ENCODE measurements around the gene NGB.

The NGB gene

GRCh38 chr14:77238996-77239395 lies 32.0 kb downstream of the NGB start:
- no peak for DNase-seq (ENCODE audit: low read depth in 2 of 2, low spot score in 1 of 2)

- DNase-seq (ENCODE audit: low read depth in 2 of 2, low spot score in 1 of 2) = no peak
Measured at GRCh38 chr14:77238356-77238755, 32.6 kb downstream of the NGB start.

GRCh38 chr14:77236814-77237213 lies 34.2 kb downstream of the NGB start:
- DNase-seq (ENCODE audit: low read depth in 2 of 2, low spot score in 1 of 2) = no peak

- DNase-seq (ENCODE audit: low read depth in 2 of 2, low spot score in 1 of 2) = no peak
Measured at GRCh38 chr14:77231721-77232120, 39.3 kb downstream of the NGB start.

- DNase-seq (ENCODE audit: low read depth in 2 of 2, low spot score in 1 of 2) = no peak
Measured at GRCh38 chr14:77230914-77231313, 40.1 kb downstream of the NGB start.

GRCh38 chr14:77228056-77228455 lies 43.0 kb downstream of the NGB start:
- DNase-seq (ENCODE audit: low read depth in 2 of 2, low spot score in 1 of 2) = no peak

- no peak for DNase-seq (ENCODE audit: low read depth in 2 of 2, low spot score in 1 of 2)
Measured at GRCh38 chr14:77225892-77226557, 45.0 kb downstream of the NGB start.

- no peak for DNase-seq (ENCODE audit: low read depth in 2 of 2, low spot score in 1 of 2)
Measured at GRCh38 chr14:77225254-77225653, 45.8 kb downstream of the NGB start.

GRCh38 chr14:77224212-77224611 lies 46.8 kb downstream of the NGB start:
- no peak for DNase-seq (ENCODE audit: low read depth in 2 of 2, low spot score in 1 of 2)

GRCh38 chr14:77222546-77223225 lies 48.3 kb downstream of the NGB start:
- DNase-seq (ENCODE audit: low read depth in 2 of 2, low spot score in 1 of 2) = no peak

- no peak for DNase-seq (ENCODE audit: low read depth in 2 of 2, low spot score in 1 of 2)
Measured at GRCh38 chr14:77221241-77221871, 49.6 kb downstream of the NGB start.

GRCh38 chr14:77220246-77221017 lies 50.6 kb downstream of the NGB start:
- DNase-seq (ENCODE audit: low read depth in 2 of 2, low spot score in 1 of 2) = no peak

- no peak for DNase-seq (ENCODE audit: low read depth in 2 of 2, low spot score in 1 of 2)
Measured at GRCh38 chr14:77219591-77219990, 51.4 kb downstream of the NGB start.

GRCh38 chr14:77217551-77217950 lies 53.5 kb downstream of the NGB start:
- no peak for DNase-seq (ENCODE audit: low read depth in 2 of 2, low spot score in 1 of 2)
